ENCODE measurements around the gene HECTD3. TPM values are rescaled to one million over a fixed set of nuclear protein-coding genes. Genes with fewer than 3 reads are reported as not detected.
A peak's percentile ranks its signal among the peaks of the same experiment; 100 is the strongest.

HECTD3 gene
- total and polyA plus RNA-seq, 9 of the 15 experiments (the other 6 are each of a cell fraction or from before 2014, with no cell fraction given) = 6.3 to 50.8 (median 18.9) TPM

DNA sequence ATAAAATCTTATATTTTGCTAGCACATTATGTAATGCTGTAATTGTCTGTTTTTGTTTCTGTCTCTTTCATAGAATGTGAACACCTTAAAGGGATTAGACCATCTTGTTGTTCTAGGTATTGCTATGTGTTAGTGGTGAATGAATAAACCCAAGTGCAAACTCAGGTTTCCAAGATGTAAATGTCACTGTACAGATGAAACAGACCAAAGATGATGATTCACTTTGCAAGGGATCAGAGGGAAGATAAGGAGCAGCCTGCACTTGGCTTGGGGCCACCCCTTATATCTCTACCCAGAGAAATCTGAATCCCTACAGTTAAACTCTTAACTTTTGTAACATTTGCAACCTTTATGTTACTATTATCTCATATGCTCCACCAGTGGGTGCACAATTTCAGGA is 26.3 kb upstream of the HECTD3 start (continued):
- no peak for TF ChIP-seq ZBTB17 (CRISPR knock-in tag; IDR thresholded peaks at IDR 0.05)
- no peak for TF ChIP-seq POLR2AphosphoS5 (IDR thresholded peaks at IDR 0.05; ENCODE audit: control insufficient read depth, insufficient read depth, low read depth, low read length)
- peak; percentile 84 for TF ChIP-seq JUN (IDR thresholded peaks at IDR 0.05; ENCODE audit: borderline replicate concordance, low read depth, low read length)
- TF ChIP-seq JUN (CRISPR knock-in tag; IDR thresholded peaks at IDR 0.05; ENCODE audit: borderline replicate concordance) = no peak
- 0 out of 2 replicates have a peak, but pooled peaks have one; percentile 15 for TF ChIP-seq CREM (IDR thresholded peaks at IDR 0.05; ENCODE audit: low read depth)
- no peak for TF ChIP-seq MCM7 (IDR thresholded peaks at IDR 0.05)
- TF ChIP-seq, protein P1, sequence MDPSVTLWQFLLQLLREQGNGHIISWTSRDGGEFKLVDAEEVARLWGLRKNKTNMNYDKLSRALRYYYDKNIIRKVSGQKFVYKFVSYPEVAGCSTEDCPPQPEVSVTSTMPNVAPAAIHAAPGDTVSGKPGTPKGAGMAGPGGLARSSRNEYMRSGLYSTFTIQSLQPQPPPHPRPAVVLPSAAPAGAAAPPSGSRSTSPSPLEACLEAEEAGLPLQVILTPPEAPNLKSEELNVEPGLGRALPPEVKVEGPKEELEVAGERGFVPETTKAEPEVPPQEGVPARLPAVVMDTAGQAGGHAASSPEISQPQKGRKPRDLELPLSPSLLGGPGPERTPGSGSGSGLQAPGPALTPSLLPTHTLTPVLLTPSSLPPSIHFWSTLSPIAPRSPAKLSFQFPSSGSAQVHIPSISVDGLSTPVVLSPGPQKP (CRISPR knock-in tag; IDR thresholded peaks at IDR 0.05) = no peak
- TF ChIP-seq HDAC1 (IDR thresholded peaks at IDR 0.05) = peak in 1 of 2 experiments; percentile 82; a peak in 2 of 4 replicates
- TF ChIP-seq PRPF4 (IDR thresholded peaks at IDR 0.05; ENCODE audit: insufficient read depth, low read depth, low read length, poor library complexity, severe bottlenecking) = no peak
- TF ChIP-seq, protein P2, sequence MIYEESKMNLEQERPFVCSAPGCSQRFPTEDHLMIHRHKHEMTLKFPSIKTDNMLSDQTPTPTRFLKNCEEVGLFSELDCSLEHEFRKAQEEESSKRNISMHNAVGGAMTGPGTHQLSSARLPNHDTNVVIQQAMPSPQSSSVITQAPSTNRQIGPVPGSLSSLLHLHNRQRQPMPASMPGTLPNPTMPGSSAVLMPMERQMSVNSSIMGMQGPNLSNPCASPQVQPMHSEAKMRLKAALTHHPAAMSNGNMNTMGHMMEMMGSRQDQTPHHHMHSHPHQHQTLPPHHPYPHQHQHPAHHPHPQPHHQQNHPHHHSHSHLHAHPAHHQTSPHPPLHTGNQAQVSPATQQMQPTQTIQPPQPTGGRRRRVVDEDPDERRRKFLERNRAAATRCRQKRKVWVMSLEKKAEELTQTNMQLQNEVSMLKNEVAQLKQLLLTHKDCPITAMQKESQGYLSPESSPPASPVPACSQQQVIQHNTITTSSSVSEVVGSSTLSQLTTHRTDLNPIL (CRISPR knock-in tag; IDR thresholded peaks at IDR 0.05) = no peak
- peak; percentile 39; the same call in 1 of the 2 replicates for TF ChIP-seq ZNF316 (IDR thresholded peaks at IDR 0.05)
- TF ChIP-seq HCFC1 (IDR thresholded peaks at IDR 0.05; ENCODE audit: low read depth, low read length) = no peak
- TF ChIP-seq XRCC3 (IDR thresholded peaks at IDR 0.05) = no peak
- TF ChIP-seq NFIC (IDR thresholded peaks at IDR 0.05) = peak; percentile 95
- TF ChIP-seq ZFP36 (IDR thresholded peaks at IDR 0.05; ENCODE audit: low read depth, low read length, partially characterized antibody) = no peak
- TF ChIP-seq CXXC5 (CRISPR knock-in tag; IDR thresholded peaks at IDR 0.05) = peak; percentile 80
- no peak for TF ChIP-seq ZNF444 (CRISPR knock-in tag; IDR thresholded peaks at IDR 0.05)
- TF ChIP-seq CCNT2 (IDR thresholded peaks at IDR 0.05; ENCODE audit: borderline replicate concordance, extremely low read depth, insufficient read length, low read depth, low read length) = peak; percentile 90
- TF ChIP-seq HDAC6 (IDR thresholded peaks at IDR 0.05; ENCODE audit: low read depth, low read length) = no peak
- TF ChIP-seq L3MBTL2 (IDR thresholded peaks at IDR 0.05) = no peak
- TF ChIP-seq, protein P3, sequence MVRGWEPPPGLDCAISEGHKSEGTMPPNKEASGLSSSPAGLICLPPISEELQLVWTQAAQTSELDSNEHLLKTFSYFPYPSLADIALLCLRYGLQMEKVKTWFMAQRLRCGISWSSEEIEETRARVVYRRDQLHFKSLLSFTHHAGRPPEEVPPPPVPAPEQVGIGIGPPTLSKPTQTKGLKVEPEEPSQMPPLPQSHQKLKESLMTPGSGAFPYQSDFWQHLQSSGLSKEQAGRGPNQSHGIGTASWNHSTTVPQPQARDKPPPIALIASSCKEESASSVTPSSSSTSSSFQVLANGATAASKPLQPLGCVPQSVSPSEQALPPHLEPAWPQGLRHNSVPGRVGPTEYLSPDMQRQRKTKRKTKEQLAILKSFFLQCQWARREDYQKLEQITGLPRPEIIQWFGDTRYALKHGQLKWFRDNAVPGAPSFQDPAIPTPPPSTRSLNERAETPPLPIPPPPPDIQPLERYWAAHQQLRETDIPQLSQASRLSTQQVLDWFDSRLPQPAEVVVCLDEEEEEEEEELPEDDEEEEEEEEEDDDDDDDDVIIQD (CRISPR knock-in tag; IDR thresholded peaks at IDR 0.05) = no peak
- TF ChIP-seq ZNF174 (CRISPR knock-in tag; IDR thresholded peaks at IDR 0.05) = no peak
- TF ChIP-seq SMAD2 (IDR thresholded peaks at IDR 0.05; ENCODE audit: low read depth, low read length) = no peak
- no peak for TF ChIP-seq ZNF347 (CRISPR knock-in tag; IDR thresholded peaks at IDR 0.05; ENCODE audit: low read depth)
- TF ChIP-seq JUND (IDR thresholded peaks at IDR 0.05; ENCODE audit: borderline replicate concordance, low read depth, low read length) = peak; percentile 95
- TF ChIP-seq JUND (tag; IDR thresholded peaks at IDR 0.05; ENCODE audit: borderline replicate concordance, low read depth, low read length) = peak; percentile 88; the same call in 2 of the 3 replicates
- TF ChIP-seq ZEB2 (IDR thresholded peaks at IDR 0.05) = peak; percentile 70; the same call in 1 of the 2 replicates
